PFSK-1 (cell line): ENCODE measurements around the gene DMKN.

Source experiments
- FOXP2 ChIP-seq: optimal IDR thresholded peaks from 2 replicates; pipeline ENCODE3; 2011; ENCODE audit warnings: borderline replicate concordance, control low read depth, inconsistent platforms; ENCODE audit not compliant: insufficient read depth; ENCODE audit errors: extremely low read length, extremely low read depth
- POLR2AphosphoS5 ChIP-seq: IDR thresholded peaks from 2 replicates; pipeline ENCODE4 v1.6.1; 2012; ENCODE audit warnings: low read depth, mild to moderate bottlenecking, control low read depth, low read length, moderate library complexity
- REST ChIP-seq, 2 experiments: IDR thresholded peaks; 2 replicates each; pipeline versions ENCODE4 v1.6.1 to v1.8.0; 2011 to 2012; ENCODE audit warnings: low read depth in 2 of 2, low read length in 2 of 2, control low read depth in 1 of 2, inconsistent platforms in 1 of 2, mild to moderate bottlenecking in 1 of 2, moderate library complexity in 1 of 2; ENCODE audit not compliant: insufficient read depth in 1 of 2
- SIN3A ChIP-seq: IDR thresholded peaks from 2 replicates; pipeline ENCODE4 v1.6.1; 2012; ENCODE audit warnings: mild to moderate bottlenecking, low read length, moderate library complexity, borderline replicate concordance; ENCODE audit not compliant: insufficient read depth
- TAF1 ChIP-seq: IDR thresholded peaks from 2 replicates; pipeline ENCODE4 v1.6.1; 2012; ENCODE audit warnings: low read length, control low read depth, borderline replicate concordance; ENCODE audit not compliant: insufficient read depth

Gene DMKN

GRCh38 chr19:35512831-35513627 lies 420 bp downstream of the DMKN start:
- TF ChIP-seq POLR2AphosphoS5 (no peak), FOXP2 (no peak), REST (IDR thresholded peaks at IDR 0.05; ENCODE audit: insufficient read depth in 1 of 2, low read depth in 2 of 2, low read length in 2 of 2) (no peak), TAF1 (no peak)

GRCh38 chr19:35511337-35511736 lies 2.1 kb downstream of the DMKN start:
- TF ChIP-seq TAF1: no peak

- TF ChIP-seq TAF1: no peak
- TF ChIP-seq FOXP2: no peak
- TF ChIP-seq REST (IDR thresholded peaks at IDR 0.05; ENCODE audit: insufficient read depth in 1 of 2, low read depth in 2 of 2, low read length in 2 of 2): no peak
- TF ChIP-seq POLR2AphosphoS5: no peak
- no peak for TF ChIP-seq SIN3A
These were observed 2.9 kb downstream of the DMKN start for GRCh38 chr19:35510626-35510964.

GRCh38 chr19:35509861-35510625 lies 3.4 kb downstream of the DMKN start:
- TF ChIP-seq FOXP2 (no peak), POLR2AphosphoS5 (no peak), TAF1 (no peak), SIN3A (no peak), REST (IDR thresholded peaks at IDR 0.05; ENCODE audit: insufficient read depth in 1 of 2, low read depth in 2 of 2, low read length in 2 of 2) (no peak)

GRCh38 chr19:35509018-35509652 lies 4.3 kb downstream of the DMKN start:
- no peak for TF ChIP-seq SIN3A
- TF ChIP-seq POLR2AphosphoS5: no peak
- TF ChIP-seq REST (IDR thresholded peaks at IDR 0.05; ENCODE audit: insufficient read depth in 1 of 2, low read depth in 2 of 2, low read length in 2 of 2): no peak
- no peak for TF ChIP-seq FOXP2
- TF ChIP-seq TAF1: no peak
